IMR-90 (cell line): ENCODE results near the gene LATS2.

Experiments used
- CHD1 ChIP-seq: IDR thresholded peaks from 2 replicates; pipeline ENCODE4 v1.6.1; 2012; ENCODE audit warnings: low read depth, low read length, improper control_type of control experiment
- CTCF ChIP-seq: conservative IDR thresholded peaks from 2 replicates; pipeline ENCODE4 v1.5.1; 2012; ENCODE audit warnings: mild to moderate bottlenecking, low read depth, low read length, improper control_type of control experiment
- ELK1 ChIP-seq: fragments of 150-350 bp; IDR thresholded peaks from 2 replicates; pipeline ENCODE4 v1.6.1; 2016; ENCODE audit warnings: low read depth, mild to moderate bottlenecking, low read length, moderate library complexity, borderline replicate concordance
- FOS ChIP-seq: fragments of 150-350 bp; IDR thresholded peaks from 2 replicates; pipeline ENCODE4 v1.6.1; 2016; ENCODE audit warnings: low read depth, low read length
- MXI1 ChIP-seq: IDR thresholded peaks from 2 replicates; pipeline ENCODE4 v1.6.1; 2012; ENCODE audit warnings: low read depth, mild to moderate bottlenecking, low read length, moderate library complexity, borderline replicate concordance
- POLR2A ChIP-seq: IDR thresholded peaks from 2 replicates; pipeline ENCODE4 v1.6.1; 2012; ENCODE audit warnings: mild to moderate bottlenecking, low read depth, low read length
- RCOR1 ChIP-seq: IDR thresholded peaks from 2 replicates; pipeline ENCODE4 v1.6.1; 2012; ENCODE audit warnings: mild to moderate bottlenecking, low read length, improper control_type of control experiment; ENCODE audit not compliant: insufficient replicate concordance
- RFX5 ChIP-seq: IDR thresholded peaks from 2 replicates; pipeline ENCODE4 v1.8.0; 2012; ENCODE audit warnings: low read depth, mild to moderate bottlenecking, low read length, moderate library complexity
- SMC3 ChIP-seq: fragments of 150-350 bp; IDR thresholded peaks from 2 replicates; pipeline ENCODE4 v1.6.1; 2016; ENCODE audit warnings: low read depth, mild to moderate bottlenecking, antibody characterized with exemption, low read length, moderate library complexity
- USF2 ChIP-seq: fragments of 150-350 bp; IDR thresholded peaks from 2 replicates; pipeline ENCODE4 v1.6.1; 2017; ENCODE audit warnings: mild to moderate bottlenecking, antibody characterized with exemption, low read length, low read depth

GRCh38 chr13:21055511-21056045 lies 5.8 kb downstream of the LATS2 start:
- TF ChIP-seq ELK1 (no peak), MXI1 (no peak), CTCF (no peak), USF2 (no peak), FOS (no peak), RFX5 (no peak), POLR2A (no peak), SMC3 (no peak), CHD1 (no peak), RCOR1 (no peak)
